Stimulated activated CD4-positive, alpha-beta T cell treated with anti-CD3 and anti-CD28 coated beads, Interleukin-2, amount 100 ng/mL, for 48 hours (primary cell): ENCODE measurements around the gene MXRA8.

Experiments used
- DNase-seq, 2 donors: peaks; one replicate each; pipeline ENCODE4 v3.0.0-alpha.2; 2020

MXRA8 gene

GRCh38 chr1:1333551-1334241 lies 24.7 kb downstream of the MXRA8 start:
- DNase-seq = no peak

DNA sequence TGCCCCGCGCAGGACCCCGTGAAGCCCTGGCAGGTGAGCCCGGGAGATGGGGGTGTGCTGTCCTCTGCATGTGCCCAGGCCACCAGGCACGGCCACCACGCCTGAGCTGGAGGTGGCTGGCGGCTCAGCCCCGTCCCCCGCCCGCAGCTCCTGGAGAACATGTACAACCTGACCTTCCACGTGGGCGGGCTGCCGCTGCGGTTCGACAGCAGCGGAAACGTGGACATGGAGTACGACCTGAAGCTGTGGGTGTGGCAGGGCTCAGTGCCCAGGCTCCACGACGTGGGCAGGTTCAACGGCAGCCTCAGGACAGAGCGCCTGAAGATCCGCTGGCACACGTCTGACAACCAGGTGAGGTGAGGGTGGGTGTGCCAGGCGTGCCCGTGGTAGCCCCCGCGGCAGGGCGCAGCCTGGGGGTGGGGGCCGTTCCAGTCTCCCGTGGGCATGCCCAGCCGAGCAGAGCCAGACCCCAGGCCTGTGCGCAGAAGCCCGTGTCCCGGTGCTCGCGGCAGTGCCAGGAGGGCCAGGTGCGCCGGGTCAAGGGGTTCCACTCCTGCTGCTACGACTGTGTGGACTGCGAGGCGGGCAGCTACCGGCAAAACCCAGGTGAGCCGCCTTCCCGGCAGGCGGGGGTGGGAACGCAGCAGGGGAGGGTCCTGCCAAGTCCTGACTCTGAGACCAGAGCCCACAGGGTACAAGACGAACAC lies 25.4 kb downstream of the MXRA8 start:
- DNase-seq = no peak

DNA sequence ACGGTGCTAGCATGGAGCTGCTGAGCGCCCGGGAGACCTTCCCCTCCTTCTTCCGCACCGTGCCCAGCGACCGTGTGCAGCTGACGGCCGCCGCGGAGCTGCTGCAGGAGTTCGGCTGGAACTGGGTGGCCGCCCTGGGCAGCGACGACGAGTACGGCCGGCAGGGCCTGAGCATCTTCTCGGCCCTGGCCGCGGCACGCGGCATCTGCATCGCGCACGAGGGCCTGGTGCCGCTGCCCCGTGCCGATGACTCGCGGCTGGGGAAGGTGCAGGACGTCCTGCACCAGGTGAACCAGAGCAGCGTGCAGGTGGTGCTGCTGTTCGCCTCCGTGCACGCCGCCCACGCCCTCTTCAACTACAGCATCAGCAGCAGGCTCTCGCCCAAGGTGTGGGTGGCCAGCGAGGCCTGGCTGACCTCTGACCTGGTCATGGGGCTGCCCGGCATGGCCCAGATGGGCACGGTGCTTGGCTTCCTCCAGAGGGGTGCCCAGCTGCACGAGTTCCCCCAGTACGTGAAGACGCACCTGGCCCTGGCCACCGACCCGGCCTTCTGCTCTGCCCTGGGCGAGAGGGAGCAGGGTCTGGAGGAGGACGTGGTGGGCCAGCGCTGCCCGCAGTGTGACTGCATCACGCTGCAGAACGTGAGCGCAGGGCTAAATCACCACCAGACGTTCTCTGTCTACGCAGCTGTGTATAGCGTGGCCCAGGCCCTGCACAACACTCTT lies 26.2 kb downstream of the MXRA8 start:
- no peak for DNase-seq

DNA sequence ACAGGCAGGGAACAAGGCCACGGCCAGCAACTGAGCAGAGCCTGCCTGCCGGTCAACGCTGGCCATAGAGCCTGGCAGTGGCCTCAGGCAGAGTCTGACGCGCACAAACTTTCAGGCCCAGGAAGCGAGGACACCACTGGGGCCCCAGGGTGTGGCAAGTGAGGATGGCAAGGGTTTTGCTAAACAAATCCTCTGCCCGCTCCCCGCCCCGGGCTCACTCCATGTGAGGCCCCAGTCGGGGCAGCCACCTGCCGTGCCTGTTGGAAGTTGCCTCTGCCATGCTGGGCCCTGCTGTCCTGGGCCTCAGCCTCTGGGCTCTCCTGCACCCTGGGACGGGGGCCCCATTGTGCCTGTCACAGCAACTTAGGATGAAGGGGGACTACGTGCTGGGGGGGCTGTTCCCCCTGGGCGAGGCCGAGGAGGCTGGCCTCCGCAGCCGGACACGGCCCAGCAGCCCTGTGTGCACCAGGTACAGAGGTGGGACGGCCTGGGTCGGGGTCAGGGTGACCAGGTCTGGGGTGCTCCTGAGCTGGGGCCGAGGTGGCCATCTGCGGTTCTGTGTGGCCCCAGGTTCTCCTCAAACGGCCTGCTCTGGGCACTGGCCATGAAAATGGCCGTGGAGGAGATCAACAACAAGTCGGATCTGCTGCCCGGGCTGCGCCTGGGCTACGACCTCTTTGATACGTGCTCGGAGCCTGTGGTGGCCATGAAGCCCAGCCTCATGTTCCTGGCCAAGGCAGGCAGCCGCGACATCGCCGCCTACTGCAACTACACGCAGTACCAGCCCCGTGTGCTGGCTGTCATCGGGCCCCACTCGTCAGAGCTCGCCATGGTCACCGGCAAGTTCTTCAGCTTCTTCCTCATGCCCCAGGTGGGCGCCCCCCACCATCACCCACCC lies 27.0 kb downstream of the MXRA8 start, which contains the start of gene TAS1R3:
Gene TAS1R3, plus strand, starts transcription at position 213 of the 898 bp plus-strand sequence. Its CDS starts 66 bp downstream, at position 279.
- DNase-seq = no peak

- no peak for DNase-seq
Observed at GRCh38 chr1:1330366-1331067, 27.8 kb downstream of the MXRA8 start.

DNA sequence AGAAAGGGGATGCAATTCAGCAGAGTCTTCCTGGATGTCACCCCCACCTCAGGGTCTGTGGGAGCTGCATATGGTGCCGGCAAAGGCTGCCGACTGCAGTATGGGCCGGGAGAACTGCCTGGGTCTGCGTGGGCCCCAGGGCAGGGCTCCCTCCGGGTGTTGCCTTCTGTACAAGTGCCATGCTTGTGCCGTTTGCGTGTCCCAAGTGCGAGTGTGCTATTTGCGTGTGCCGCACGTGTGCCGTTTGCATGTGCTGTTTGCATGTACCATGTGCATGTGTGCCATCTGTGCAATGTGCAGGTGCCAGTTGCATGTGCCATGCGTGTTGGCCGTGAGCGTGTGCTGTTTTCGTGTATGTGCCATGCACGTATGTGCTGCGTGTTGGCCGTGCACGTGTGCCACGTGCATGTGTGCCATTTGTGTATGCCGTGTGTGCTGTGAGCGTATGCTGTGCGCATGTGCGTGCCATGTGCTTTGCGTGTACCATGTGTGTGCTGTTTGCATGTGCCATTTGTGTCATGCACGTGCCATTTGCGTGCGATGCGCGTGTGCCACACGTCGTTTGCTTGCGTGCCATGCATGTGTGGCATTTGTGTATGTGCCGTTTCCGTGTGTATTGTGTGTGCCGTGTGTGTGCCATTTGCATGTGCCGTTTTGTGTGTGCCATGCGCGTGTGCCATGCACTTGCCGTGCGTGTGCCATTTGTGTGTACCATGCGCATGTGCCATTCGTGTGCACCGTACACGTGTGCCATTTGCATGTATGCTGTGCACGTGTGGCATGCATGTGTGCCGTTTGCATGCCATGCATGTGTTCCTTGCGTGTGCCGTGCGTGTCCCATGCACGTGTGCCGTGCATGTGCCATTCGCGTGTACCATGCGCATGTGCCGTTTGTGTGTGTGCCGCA lies 28.8 kb downstream of the MXRA8 start:
- DNase-seq = no peak

- no peak for DNase-seq
Observed at GRCh38 chr1:1328254-1328653, 30.1 kb downstream of the MXRA8 start.

DNA sequence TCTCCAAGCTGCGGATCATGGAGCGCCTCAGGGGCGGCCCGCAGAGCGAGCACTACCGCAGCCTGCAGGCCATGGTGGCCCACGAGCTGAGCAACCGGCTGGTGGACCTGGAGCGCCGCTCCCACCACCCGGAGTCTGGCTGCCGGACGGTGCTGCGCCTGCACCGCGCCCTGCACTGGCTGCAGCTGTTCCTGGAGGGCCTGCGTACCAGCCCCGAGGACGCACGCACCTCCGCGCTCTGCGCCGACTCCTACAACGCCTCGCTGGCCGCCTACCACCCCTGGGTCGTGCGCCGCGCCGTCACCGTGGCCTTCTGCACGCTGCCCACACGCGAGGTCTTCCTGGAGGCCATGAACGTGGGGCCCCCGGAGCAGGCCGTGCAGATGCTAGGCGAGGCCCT lies 31.1 kb downstream of the MXRA8 start:
- DNase-seq = no peak

DNA sequence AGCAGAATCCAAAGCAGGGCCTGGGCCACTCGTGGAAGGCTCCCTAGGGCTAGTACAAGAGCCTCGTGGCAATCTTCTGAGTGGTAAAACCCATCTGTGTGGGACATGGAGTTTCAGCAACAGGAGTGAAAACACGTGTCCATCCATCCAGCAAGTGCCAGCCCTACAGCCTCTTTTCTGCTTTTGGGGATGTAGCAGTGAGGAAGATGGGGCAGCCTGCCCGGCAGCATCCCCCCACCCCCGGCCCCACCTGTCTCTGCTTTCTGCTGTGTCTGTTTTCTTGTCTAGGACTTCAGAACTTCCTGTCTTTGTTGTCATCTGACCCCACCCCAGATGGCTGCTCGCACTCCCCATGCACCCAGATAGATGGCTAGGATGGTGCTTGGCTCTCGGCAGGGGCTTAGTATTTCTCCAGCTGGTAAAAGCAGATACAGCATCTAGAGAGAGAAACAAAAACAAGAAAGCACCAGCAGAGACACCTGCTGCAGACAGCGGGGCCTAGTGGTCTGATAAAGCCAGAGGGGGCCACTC lies 32.2 kb downstream of the MXRA8 start:
- no peak for DNase-seq

DNA sequence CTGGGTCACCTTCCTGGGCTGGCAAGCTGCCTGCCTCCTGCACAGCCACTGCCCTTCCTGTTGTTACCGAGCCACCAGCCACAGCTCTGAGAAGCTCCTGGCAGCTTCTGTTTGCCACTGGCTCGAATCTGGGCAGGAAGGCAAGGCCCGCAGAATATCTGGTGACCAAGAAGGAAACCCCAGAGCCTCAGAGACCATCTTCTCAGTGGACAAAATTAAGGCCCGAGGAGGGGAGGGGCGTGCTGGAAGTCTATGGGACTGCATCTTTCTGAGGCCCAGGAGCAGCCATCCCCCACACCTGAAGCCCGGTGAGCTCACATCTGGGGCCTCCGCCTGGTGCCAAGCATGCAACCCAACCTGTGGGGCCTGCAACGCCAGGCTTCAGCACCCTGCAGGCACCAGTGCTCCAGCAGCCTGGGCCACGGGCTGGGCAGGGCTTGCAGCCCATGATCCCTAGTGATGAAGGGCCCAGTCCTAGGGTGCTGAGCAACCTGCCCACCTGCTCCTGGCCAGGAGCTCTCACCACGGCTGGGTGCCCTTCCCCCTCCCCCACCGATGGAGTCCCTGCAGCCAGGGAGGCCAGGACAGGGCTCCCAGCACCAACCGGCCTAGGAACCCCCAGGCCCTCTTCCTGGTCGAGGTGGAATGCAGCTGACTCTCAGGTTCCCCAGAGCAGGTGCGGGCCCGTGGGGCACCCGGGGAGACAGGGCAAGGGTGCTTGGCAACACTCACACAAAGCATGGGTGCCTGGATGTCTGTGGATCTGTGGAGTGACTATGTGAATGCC lies 32.9 kb downstream of the MXRA8 start:
- DNase-seq = no peak

- DNase-seq = peak; percentile 94 to 95
Observed at GRCh38 chr1:1324524-1325287, 33.6 kb downstream of the MXRA8 start, which contains the start of the genes CPTP and INTS11. Gene CPTP, plus strand, starts transcription at chr1:1324802. Its CDS starts 2,109 bp downstream, at chr1:1326911. Gene INTS11, minus strand, starts transcription at chr1:1324660. Its CDS starts 52 bp downstream, at chr1:1324608.

GRCh38 chr1:1324084-1324523 lies 34.3 kb downstream of the MXRA8 start:
- DNase-seq = no peak

DNA sequence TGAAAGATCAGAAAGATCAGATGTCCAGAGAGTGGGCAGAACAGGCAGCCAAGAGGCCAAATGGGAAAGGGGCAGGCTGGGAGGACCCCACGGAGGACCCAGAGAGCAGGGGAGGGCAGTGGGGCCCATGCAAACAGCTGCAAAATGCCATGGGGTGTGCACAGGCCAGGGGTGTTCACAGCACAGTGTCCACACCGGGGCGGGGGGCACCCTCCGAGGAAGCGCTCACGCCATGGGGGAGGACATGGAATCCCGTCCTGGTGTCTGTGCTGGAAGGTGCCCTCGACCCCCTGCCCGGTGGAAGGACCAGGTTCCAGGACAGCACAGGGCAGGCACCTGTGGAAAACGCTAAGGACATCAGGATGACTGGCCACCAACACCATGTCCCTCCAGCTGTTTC lies 35.4 kb downstream of the MXRA8 start:
- DNase-seq = no peak

DNA sequence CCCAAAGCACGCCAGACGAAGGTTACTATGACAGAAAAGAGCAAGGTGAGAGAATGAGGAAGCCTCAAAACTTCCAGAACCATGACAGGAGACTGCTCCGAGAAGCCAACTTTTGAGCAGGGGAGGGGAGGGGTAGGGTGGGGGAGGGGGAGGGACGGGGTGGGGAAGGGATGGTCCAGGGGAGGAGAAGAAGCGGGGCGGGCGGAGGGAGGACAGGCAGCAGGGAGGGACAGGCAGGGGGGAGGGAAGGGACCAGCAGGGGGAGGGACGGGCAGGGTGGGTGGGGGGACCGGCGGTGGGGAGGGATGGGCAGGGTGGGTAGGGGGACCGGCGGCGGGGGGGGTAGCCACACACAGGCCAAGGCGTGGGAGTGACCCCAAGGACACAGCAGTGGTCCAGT lies 35.9 kb downstream of the MXRA8 start:
- no peak for DNase-seq

GRCh38 chr1:1321477-1321876 lies 36.9 kb downstream of the MXRA8 start:
- no peak for DNase-seq

GRCh38 chr1:1320666-1321448 lies 37.5 kb downstream of the MXRA8 start:
- no peak for DNase-seq

GRCh38 chr1:1319646-1319941 lies 38.8 kb downstream of the MXRA8 start:
- no peak for DNase-seq
